ENCODE data around the gene KCND3.

DNA sequence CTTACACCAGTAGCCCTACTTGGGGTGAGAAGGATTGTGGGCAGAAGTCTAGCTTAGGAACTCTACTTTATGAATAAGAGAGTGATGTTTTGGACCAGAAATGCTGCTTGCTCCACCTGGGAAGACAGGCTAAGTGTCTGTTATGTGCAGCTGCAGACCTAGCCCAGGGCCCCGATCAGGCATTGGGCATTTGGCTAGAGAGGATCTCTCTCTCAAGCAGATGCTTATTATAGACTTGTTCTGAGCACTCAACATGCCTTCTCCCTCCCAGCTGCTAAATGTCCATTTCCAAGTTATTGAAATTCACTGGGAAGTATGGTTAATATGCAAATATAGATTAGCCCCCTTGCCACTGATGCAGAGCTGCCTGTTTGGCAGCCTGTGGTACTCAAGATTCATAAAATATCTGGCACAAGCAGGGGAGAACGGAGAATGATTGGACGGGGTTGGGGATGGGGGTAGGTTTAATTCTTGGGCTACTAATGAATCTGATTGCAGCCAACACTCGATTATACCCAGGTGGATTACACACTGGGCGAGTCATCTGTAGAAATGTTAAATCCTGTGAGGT is 115.9 kb downstream of the KCND3 start:
- TF ChIP-seq, protein P1, sequence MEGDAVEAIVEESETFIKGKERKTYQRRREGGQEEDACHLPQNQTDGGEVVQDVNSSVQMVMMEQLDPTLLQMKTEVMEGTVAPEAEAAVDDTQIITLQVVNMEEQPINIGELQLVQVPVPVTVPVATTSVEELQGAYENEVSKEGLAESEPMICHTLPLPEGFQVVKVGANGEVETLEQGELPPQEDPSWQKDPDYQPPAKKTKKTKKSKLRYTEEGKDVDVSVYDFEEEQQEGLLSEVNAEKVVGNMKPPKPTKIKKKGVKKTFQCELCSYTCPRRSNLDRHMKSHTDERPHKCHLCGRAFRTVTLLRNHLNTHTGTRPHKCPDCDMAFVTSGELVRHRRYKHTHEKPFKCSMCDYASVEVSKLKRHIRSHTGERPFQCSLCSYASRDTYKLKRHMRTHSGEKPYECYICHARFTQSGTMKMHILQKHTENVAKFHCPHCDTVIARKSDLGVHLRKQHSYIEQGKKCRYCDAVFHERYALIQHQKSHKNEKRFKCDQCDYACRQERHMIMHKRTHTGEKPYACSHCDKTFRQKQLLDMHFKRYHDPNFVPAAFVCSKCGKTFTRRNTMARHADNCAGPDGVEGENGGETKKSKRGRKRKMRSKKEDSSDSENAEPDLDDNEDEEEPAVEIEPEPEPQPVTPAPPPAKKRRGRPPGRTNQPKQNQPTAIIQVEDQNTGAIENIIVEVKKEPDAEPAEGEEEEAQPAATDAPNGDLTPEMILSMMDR (optimal IDR thresholded peaks at IDR 0.05 in 1 of 3, IDR thresholded peaks at IDR 0.05 in 1 of 3, conservative IDR thresholded peaks at IDR 0.05 in 1 of 3; ENCODE audit: extremely low read depth in 1 of 3, insufficient read depth in 2 of 3, low read length in 3 of 3) = no peak
- no peak for TF ChIP-seq EZH2 (IDR thresholded peaks at IDR 0.05; ENCODE audit: low read length)

All from keratinocyte (primary cell).